SU-DHL-6 (cell line): Measurements from ENCODE around the gene DDX56.

Experiments
- H2AFZ ChIP-seq: fragments of 200-600 bp; sonication (generic); 2 replicates; pipeline ENCODE4 v1.6.1; 2014; ENCODE audit warnings: low read depth, mild to moderate bottlenecking, moderate library complexity, mixed read lengths, antibody characterized with exemption, low read length; ENCODE audit not compliant: severe bottlenecking
- H3F3A ChIP-seq: fragments of 200-600 bp; shearing (Covaris generic); 2 replicates; pipeline ENCODE4 v1.6.0; 2016; ENCODE audit warnings: antibody characterized with exemption, mild to moderate bottlenecking; ENCODE audit not compliant: insufficient read depth
- H3K27ac ChIP-seq: fragments of 200-600 bp; sonication (generic); 2 replicates; pipeline ENCODE4 v1.5.1; 2016; ENCODE audit warnings: low read depth, mild to moderate bottlenecking, low read length, moderate library complexity, mixed read lengths
- H3K27me3 ChIP-seq: fragments of 200-600 bp; sonication (generic), shearing (Covaris generic); 2 replicates; pipeline ENCODE4 v1.6.0; 2014; ENCODE audit warnings: mild to moderate bottlenecking, low read length
- H3K36me3 ChIP-seq: fragments of 200-600 bp; sonication (generic); 2 replicates; pipeline ENCODE4 v1.6.1; 2014; ENCODE audit warnings: mild to moderate bottlenecking, low read length, mixed read lengths
- H3K4me2 ChIP-seq: fragments of 300-600, 200-600 bp; shearing (Covaris generic), sonication (generic); 2 replicates; pipeline ENCODE4 v1.6.0; 2014; ENCODE audit warnings: low read length, low read depth, mild to moderate bottlenecking; ENCODE audit not compliant: poor library complexity, severe bottlenecking
- H3K4me3 ChIP-seq: fragments of 200-600 bp; sonication (generic); 2 replicates; pipeline ENCODE4 v1.5.1; 2014; ENCODE audit warnings: antibody characterized with exemption, low read length, mild to moderate bottlenecking, mixed read lengths; ENCODE audit not compliant: insufficient read depth, poor library complexity, severe bottlenecking
- H3K79me2 ChIP-seq: fragments of 200-600 bp; sonication (generic); 2 replicates; pipeline ENCODE4 v1.6.1; 2014; ENCODE audit warnings: mild to moderate bottlenecking, low read length, moderate library complexity; ENCODE audit not compliant: insufficient read depth
- H3K9ac ChIP-seq: fragments of 200-600 bp; sonication (generic); 2 replicates; pipeline ENCODE4 v1.7.0; 2014; ENCODE audit warnings: mild to moderate bottlenecking, low read length
- H3K9me2 ChIP-seq: fragments of 200-600 bp; sonication (generic); replicated peaks from 2 replicates; pipeline ENCODE4 v1.6.1; 2014; ENCODE audit warnings: low read length; ENCODE audit not compliant: insufficient read depth
- H3K9me3 ChIP-seq: fragments of 200-600 bp; sonication (generic); 2 replicates; pipeline ENCODE4 v1.6.1; 2014; ENCODE audit warnings: low read length, mixed read lengths; ENCODE audit not compliant: insufficient read depth
- H4K20me1 ChIP-seq: fragments of 200-600 bp; sonication (generic); 2 replicates; pipeline ENCODE4 v1.6.1; 2014; ENCODE audit warnings: low read depth, mild to moderate bottlenecking, antibody characterized with exemption, low read length, moderate library complexity, mixed read lengths
- CTCF ChIP-seq: fragments of 200-600 bp; sonication (generic); IDR thresholded peaks from one replicate; pipeline ENCODE4 v1.5.1; 2017; ENCODE audit warnings: antibody characterized with exemption, mild to moderate bottlenecking, low read length, moderate library complexity; ENCODE audit not compliant: insufficient read depth, poor library complexity, severe bottlenecking
- EZH2phosphoT487 ChIP-seq: fragments of 200-600 bp; sonication (generic), shearing (Covaris generic); conservative IDR thresholded peaks from 2 replicates; pipeline ENCODE4 v1.6.1; 2018; ENCODE audit warnings: mild to moderate bottlenecking, antibody characterized with exemption, low read length, moderate library complexity, mixed read lengths

Gene DDX56

GRCh38 chr7:44569959-44570358, 3.7 kb downstream of the DDX56 start:
- no peak overlapping the region for H2AFZ ChIP-seq
- no peaks in the 10 kb centered on the region for H4K20me1 ChIP-seq
- H3K36me3 ChIP-seq: peaks cover 25% of the 10 kb centered on the region
- TF ChIP-seq EZH2phosphoT487: no peak
- TF ChIP-seq CTCF: no peak
- 0 out of 2 replicates have a peak, but pooled peaks cover 3% of the 10 kb centered on the region for H3F3A ChIP-seq
- no peaks in the 10 kb centered on the region for H3K27me3 ChIP-seq
- no peaks in the 10 kb centered on the region for H3K9me2 ChIP-seq
- H3K4me2 ChIP-seq: no peak overlapping the region
- H3K9me3 ChIP-seq: no peaks in the 10 kb centered on the region
- H3K79me2 ChIP-seq: peaks cover 37% of the 10 kb centered on the region
- H3K9ac ChIP-seq: no peak overlapping the region
- H3K4me3 ChIP-seq: no peak overlapping the region
- no peak overlapping the region for H3K27ac ChIP-seq

GRCh38 chr7:44568771-44569560, 4.7 kb downstream of the DDX56 start:
- no peak overlapping the region for H2AFZ ChIP-seq
- no peaks in the 10 kb centered on the region for H3K9me2 ChIP-seq
- H3K27me3 ChIP-seq: no peaks in the 10 kb centered on the region
- no peaks in the 10 kb centered on the region; the same call in 1 of the 2 replicates for H4K20me1 ChIP-seq
- H3K79me2 ChIP-seq: peaks cover 27% of the 10 kb centered on the region
- 0 out of 2 replicates have a peak, but pooled peaks cover 3% of the 10 kb centered on the region for H3F3A ChIP-seq
- peaks cover 28% of the 10 kb centered on the region for H3K36me3 ChIP-seq
- no peak overlapping the region for H3K4me3 ChIP-seq
- TF ChIP-seq EZH2phosphoT487: no peak
- TF ChIP-seq CTCF: no peak
- no peak overlapping the region for H3K27ac ChIP-seq
- no peak overlapping the region for H3K4me2 ChIP-seq
- H3K9ac ChIP-seq: no peak overlapping the region
- no peaks in the 10 kb centered on the region for H3K9me3 ChIP-seq

DNA sequence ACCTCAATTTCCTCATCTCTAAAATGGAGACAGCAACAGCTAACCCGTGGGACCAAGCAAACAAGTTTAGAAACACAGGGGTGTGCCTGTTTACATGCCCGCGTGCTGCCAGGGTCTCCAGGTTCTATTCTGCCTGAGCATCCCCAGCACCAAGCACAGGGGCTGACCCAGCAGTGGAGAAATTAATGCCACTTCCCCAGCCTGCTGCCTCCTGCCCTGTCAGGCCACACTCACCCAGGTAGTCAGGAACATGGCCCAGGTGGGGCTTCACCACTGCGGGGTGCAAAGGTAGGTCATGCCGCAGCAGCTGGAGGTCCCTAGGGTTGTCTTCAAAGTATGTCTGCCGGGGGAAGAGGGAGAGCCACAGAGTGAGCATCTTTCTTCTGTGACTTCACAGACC, 5.8 kb downstream of the DDX56 start:
- Histone ChIP-seq H3K9ac (no peak overlapping the region), H3K27ac (no peak overlapping the region), H3F3A (0 out of 2 replicates have a peak, but pooled peaks cover 3% of the 10 kb centered on the region), H3K9me2 (no peaks in the 10 kb centered on the region), H3K36me3 (peaks cover 28% of the 10 kb centered on the region), H2AFZ (no peak overlapping the region), H4K20me1 (no peaks in the 10 kb centered on the region; the same call in 1 of the 2 replicates), H3K4me3 (no peak overlapping the region), H3K9me3 (no peaks in the 10 kb centered on the region), H3K4me2 (no peak overlapping the region), H3K27me3 (no peaks in the 10 kb centered on the region), H3K79me2 (peaks cover 17% of the 10 kb centered on the region)
- TF ChIP-seq EZH2phosphoT487 (no peak), CTCF (no peak)
